Keratinocyte (primary cell): ENCODE data around the gene CCDC34. TPM values are rescaled to one million over a fixed set of nuclear protein-coding genes. Genes with fewer than 3 reads are reported as not detected.

ENCODE experiments used
- DNase-seq: peaks from one replicate; pipeline ENCODE4 v3.0.0-alpha.2; 2011; ENCODE audit warnings: low read depth, missing footprints, low spot score
- FAIRE-seq: peaks from 2 replicates; lab custom pipeline; 2011; peaks lifted over from hg19 to GRCh38; lab: Jason Lieb, UNC
- H2AFZ ChIP-seq: 2 replicates; pipeline ENCODE4 v1.6.0; 2012; ENCODE audit warnings: low read length, control low read depth, inconsistent platforms; ENCODE audit not compliant: control insufficient read depth
- H3K27ac ChIP-seq: 2 replicates; pipeline ENCODE4 v1.5.1; 2011; ENCODE audit warnings: low read length; ENCODE audit not compliant: control insufficient read depth, insufficient read depth
- H3K27me3 ChIP-seq: 3 replicates; pipeline ENCODE4 v1.6.0; 2011; ENCODE audit warnings: low read length; ENCODE audit not compliant: control insufficient read depth, insufficient read depth; ENCODE audit errors: extremely low read depth
- H3K36me3 ChIP-seq, 2 experiments: 2 replicates in 1 of 2; 3 replicates in 1 of 2; pipeline ENCODE4 v1.5.1; 2011; ENCODE audit warnings: low read length in 2 of 2, mild to moderate bottlenecking in 1 of 2; ENCODE audit not compliant: control insufficient read depth in 2 of 2, insufficient read depth in 2 of 2; ENCODE audit errors: extremely low read depth in 1 of 2
- H3K4me1 ChIP-seq: 3 replicates; pipeline ENCODE4 v1.5.1; 2011; ENCODE audit warnings: low read length; ENCODE audit not compliant: control insufficient read depth, insufficient read depth; ENCODE audit errors: extremely low read depth
- H3K4me2 ChIP-seq: 3 replicates; pipeline ENCODE4 v1.6.0; 2011; ENCODE audit warnings: low read depth, low read length; ENCODE audit not compliant: control insufficient read depth, insufficient read depth; ENCODE audit errors: extremely low read depth
- H3K4me3 ChIP-seq, 3 experiments: fragments of 200-600 bp in 1 of 3; sonication (generic) in 1 of 3; 2 replicates in 2 of 3; 3 replicates in 1 of 3; pipeline ENCODE4 v1.5.1; 2011 to 2016; ENCODE audit warnings: low read length in 3 of 3, mild to moderate bottlenecking in 3 of 3, control low read depth in 2 of 3, inconsistent platforms in 1 of 3, low read depth in 1 of 3, mixed read lengths in 1 of 3, mixed run types in 1 of 3, moderate library complexity in 1 of 3; ENCODE audit not compliant: control insufficient read depth in 2 of 3, insufficient read depth in 2 of 3; ENCODE audit errors: extremely low read depth in 1 of 3
- H3K79me2 ChIP-seq: 2 replicates; pipeline ENCODE4 v1.6.0; 2012; ENCODE audit warnings: low read length; ENCODE audit not compliant: control insufficient read depth, insufficient read depth
- H3K9ac ChIP-seq: 3 replicates; pipeline ENCODE4 v1.6.0; 2011; ENCODE audit warnings: low read length; ENCODE audit not compliant: control insufficient read depth, insufficient read depth; ENCODE audit errors: extremely low read depth
- H3K9me1 ChIP-seq: 3 replicates; pipeline ENCODE4 v1.6.0; 2011; ENCODE audit warnings: low read length; ENCODE audit not compliant: control insufficient read depth, insufficient read depth; ENCODE audit errors: extremely low read depth
- H3K9me3 ChIP-seq: 2 replicates; pipeline ENCODE4 v1.5.1; 2012; ENCODE audit warnings: low read depth, low read length; ENCODE audit not compliant: control insufficient read depth
- H4K20me1 ChIP-seq: 3 replicates; pipeline ENCODE4 v1.6.0; 2011; ENCODE audit warnings: low read length; ENCODE audit not compliant: control insufficient read depth, insufficient read depth; ENCODE audit errors: extremely low read depth
- CTCF ChIP-seq, 3 experiments: IDR thresholded peaks in 1 of 3; conservative IDR thresholded peaks in 1 of 3; optimal IDR thresholded peaks in 1 of 3; 2 replicates in 2 of 3; 3 replicates in 1 of 3; pipeline versions ENCODE3 to v1.5.1; 2011; ENCODE audit warnings: low read length in 3 of 3, mild to moderate bottlenecking in 3 of 3, moderate library complexity in 2 of 3, control low read depth in 1 of 3, inconsistent platforms in 1 of 3; ENCODE audit not compliant: insufficient read depth in 2 of 3; ENCODE audit errors: extremely low read depth in 1 of 3
- EZH2 ChIP-seq: IDR thresholded peaks from one replicate; pipeline ENCODE4 v1.6.1; 2012; ENCODE audit warnings: inconsistent platforms, mild to moderate bottlenecking, low read length, moderate library complexity
- dilution Hi-C: fragments of 300-500 bp; cut with MboI; formaldehyde crosslinking; loops from one replicate; pipeline ENCODE4 v1.7.0; 2020; ENCODE audit warnings: low sequenced_read_pairs; ENCODE audit not compliant: extremely low pct_ligation_motif_present
- polyA plus RNA-seq, 5 experiments: library from polyadenylated mRNA; depleted of rRNA in 3 of 5; stranded (reverse) in 3 of 5; stranded (forward) in 1 of 5; unstranded in 1 of 5; fragments of >200 nt; gene quantifications; 1 replicate in 1 of 5; 2 replicates in 3 of 5; 3 replicates in 1 of 5; pipeline versions ENCODE4 v1.2.1 to v1.2.3, GENCODE V29; 2011 to 2012; ENCODE audit warnings: missing spikeins in 2 of 5, low read depth in 1 of 5, low replicate concordance in 1 of 5

The CCDC34 gene
- polyA plus RNA-seq, 1 donor (not counting 4 experiments of a cell fraction or from before 2014, with no cell fraction given), result 4.2 TPM

- Histone ChIP-seq H3K4me2 (no peak overlapping the region), H4K20me1 (no peaks in the 10 kb centered on the region), H3K9me1 (no peaks in the 10 kb centered on the region), H2AFZ (no peak overlapping the region), H3K27ac (no peak overlapping the region), H3K4me3 (no peak overlapping the region), H3K27me3 (no peaks in the 10 kb centered on the region), H3K36me3 (no peaks in the 10 kb centered on the region), H3K79me2 (no peaks in the 10 kb centered on the region), H3K4me1 (no peaks in the 10 kb centered on the region), H3K9me3 (peaks cover 2% of the 10 kb centered on the region), H3K9ac (no peak overlapping the region)
- DNase-seq (no peak), FAIRE-seq (no peak)
- TF ChIP-seq CTCF (optimal IDR thresholded peaks at IDR 0.05 in 1 of 3, IDR thresholded peaks at IDR 0.05 in 1 of 3, conservative IDR thresholded peaks at IDR 0.05 in 1 of 3; ENCODE audit: extremely low read depth in 1 of 3, insufficient read depth in 2 of 3, low read length in 3 of 3) (no peak), EZH2 (no peak)
- dilution Hi-C loops, result no loop called here
Measured at GRCh38 chr11:27300974-27301373, 62.0 kb downstream of the CCDC34 start.

- no peaks in the 10 kb centered on the region for H4K20me1 ChIP-seq
- H2AFZ ChIP-seq, result no peak overlapping the region
- no peaks in the 10 kb centered on the region for H3K36me3 ChIP-seq
- no peak overlapping the region for H3K9ac ChIP-seq
- TF ChIP-seq EZH2 (no peak), CTCF (optimal IDR thresholded peaks at IDR 0.05 in 1 of 3, IDR thresholded peaks at IDR 0.05 in 1 of 3, conservative IDR thresholded peaks at IDR 0.05 in 1 of 3; ENCODE audit: extremely low read depth in 1 of 3, insufficient read depth in 2 of 3, low read length in 3 of 3) (no peak)
- FAIRE-seq (no peak), DNase-seq (no peak)
- peaks cover 12% of the 10 kb centered on the region for H3K4me1 ChIP-seq
- dilution Hi-C loops, result loop anchor here (25.0 kb wide), 1 partner anchor 110 kb away; no protein-coding TSS in a partner anchor
- no peak overlapping the region for H3K4me3 ChIP-seq
- H3K9me3 ChIP-seq, result no peaks in the 10 kb centered on the region
- no peaks in the 10 kb centered on the region for H3K9me1 ChIP-seq
- no peak overlapping the region for H3K4me2 ChIP-seq
- no peak overlapping the region for H3K27ac ChIP-seq
- H3K79me2 ChIP-seq, result no peaks in the 10 kb centered on the region
- no peaks in the 10 kb centered on the region for H3K27me3 ChIP-seq
Measured at GRCh38 chr11:27297616-27298015, 65.4 kb downstream of the CCDC34 start.
